Melanocyte of skin (primary cell): ENCODE results near the gene PCDH20. TPM values are rescaled to one million over a fixed set of nuclear protein-coding genes. Genes with fewer than 3 reads are reported as not detected.

Experiments used
- total RNA-seq, 2 donors: library from RNA; depleted of rRNA; stranded (reverse); fragments of >200 nt; gene quantifications; 2 replicates each; pipeline ENCODE4 v1.2.3, GENCODE V29; 2012

The PCDH20 gene
- total RNA-seq = under 1 TPM; under 0.01 TPM

GRCh38 chr13:61415749-61416148 is at the start of gene PCDH20:
PCDH20 (minus strand) TSS chr13:61415849; CDS start chr13:61415158, 691 bp downstream.

